Body of pancreas (tissue), 4 donors: ENCODE results near the gene SH2D2A. TPM values are rescaled to one million over a fixed set of nuclear protein-coding genes. Genes with fewer than 3 reads are reported as not detected.

Experiments
- ATAC-seq: fragments of 150-250 bp; one replicate; pipeline ENCODE4 v1.9.1; 2016
- DNase-seq, 4 donors: peaks; one replicate each; pipeline ENCODE4 v3.0.0-alpha.2; 2019
- H3K27ac ChIP-seq, 4 donors: fragments of 200-600 bp; sonication (generic); 1 replicate in 3 of 4; 2 replicates in 1 of 4; pipeline versions ENCODE4 v1.5.1 to v1.6.1; 2016 to 2019; ENCODE audit warnings: mild to moderate bottlenecking in 1 of 4, mixed read lengths in 1 of 4, moderate library complexity in 1 of 4
- H3K27me3 ChIP-seq, 2 donors: fragments of 200-600 bp; sonication (generic); one replicate each; pipeline ENCODE4 v1.6.0; 2016; ENCODE audit warnings: mild to moderate bottlenecking in 1 of 2
- H3K36me3 ChIP-seq, 2 donors: fragments of 200-600 bp; sonication (generic); replicated peaks in 1 of 2; 2 replicates each; pipeline ENCODE4 v1.5.1; 2016; ENCODE audit warnings: low read depth in 2 of 2; ENCODE audit not compliant: insufficient read depth in 1 of 2
- H3K4me1 ChIP-seq: fragments of 200-600 bp; sonication (generic); one replicate; pipeline ENCODE4 v1.6.0; 2016
- H3K4me3 ChIP-seq, 2 donors: fragments of 200-600 bp; sonication (generic); 1 replicate in 1 of 2; 2 replicates in 1 of 2; pipeline ENCODE4 v1.5.1; 2016 to 2019
- H3K9me3 ChIP-seq, 3 donors: fragments of 200-600 bp; sonication (generic); 1 replicate in 2 of 3; 2 replicates in 1 of 3; pipeline ENCODE4 v1.5.1; 2016
- POLR2A ChIP-seq, 3 donors: fragments of 450-650 bp; IDR thresholded peaks; one replicate each; pipeline ENCODE4 v1.6.1; 2016; ENCODE audit warnings: antibody characterized with exemption in 3 of 3, mild to moderate bottlenecking in 2 of 3
- WGBS, 2 donors: methylation state at CpG; one replicate each; pipeline ENCODE4 v1.1.5; 2017; 5-methylcytosine and 5-hydroxymethylcytosine counted together
- intact Hi-C: fragments of 100-400 bp; cut with DNase I; formaldehyde crosslinking; loops from one replicate; pipeline ENCODE4 v1.15.1; 2023
- total RNA-seq, 2 donors: library from RNA; depleted of rRNA; stranded (reverse); fragments of >200 nt; gene quantifications; one replicate each; pipeline ENCODE4 v1.1.0, GENCODE V29; 2016
- TF ChIP-seq, protein P1 (sequence below), 7 experiments: fragments of 450-650 bp in 4 of 7; fragments of 200-600 bp in 3 of 7; sonication (generic) in 3 of 7; IDR thresholded peaks; one replicate each; pipeline ENCODE4 v1.5.1; 2016 to 2019; ENCODE audit warnings: antibody characterized with exemption in 7 of 7

The SH2D2A gene
- total RNA-seq, 2 donors from 2014 or later, result 0.99 TPM; not detected in 1

DNA sequence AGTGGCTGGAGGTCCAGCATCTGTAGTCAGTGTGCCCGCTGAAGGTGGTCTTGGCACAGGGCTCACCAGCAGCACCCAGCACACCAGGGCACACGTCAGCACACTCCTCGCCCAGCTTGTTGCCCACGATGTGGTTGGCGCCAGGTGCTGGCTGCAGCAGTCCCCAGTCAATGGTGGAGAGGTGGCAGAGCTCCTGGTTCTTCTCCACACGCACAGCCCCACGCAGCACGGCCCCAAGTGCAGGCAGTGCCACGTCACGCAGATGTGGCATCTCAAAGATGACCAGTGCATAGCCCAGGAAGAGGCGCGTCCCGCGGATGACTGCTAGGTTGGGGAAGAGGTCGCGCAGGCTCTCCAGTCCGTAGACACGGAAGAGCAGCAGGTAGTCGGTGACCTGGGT lies 37.1 kb upstream of the SH2D2A start:
- no peaks in the 10 kb centered on the region for H3K36me3 ChIP-seq
- no peak overlapping the region for H3K27ac ChIP-seq
- ATAC-seq (no peak), DNase-seq (no peak)
- peaks cover 29% of the 10 kb centered on the region for H3K4me1 ChIP-seq
- H3K27me3 ChIP-seq, result no peaks in the 10 kb centered on the region
- intact Hi-C loops, result no loop called here
- no peak for TF ChIP-seq POLR2A (IDR thresholded peaks at IDR 0.05)
- TF ChIP-seq, protein P1, sequence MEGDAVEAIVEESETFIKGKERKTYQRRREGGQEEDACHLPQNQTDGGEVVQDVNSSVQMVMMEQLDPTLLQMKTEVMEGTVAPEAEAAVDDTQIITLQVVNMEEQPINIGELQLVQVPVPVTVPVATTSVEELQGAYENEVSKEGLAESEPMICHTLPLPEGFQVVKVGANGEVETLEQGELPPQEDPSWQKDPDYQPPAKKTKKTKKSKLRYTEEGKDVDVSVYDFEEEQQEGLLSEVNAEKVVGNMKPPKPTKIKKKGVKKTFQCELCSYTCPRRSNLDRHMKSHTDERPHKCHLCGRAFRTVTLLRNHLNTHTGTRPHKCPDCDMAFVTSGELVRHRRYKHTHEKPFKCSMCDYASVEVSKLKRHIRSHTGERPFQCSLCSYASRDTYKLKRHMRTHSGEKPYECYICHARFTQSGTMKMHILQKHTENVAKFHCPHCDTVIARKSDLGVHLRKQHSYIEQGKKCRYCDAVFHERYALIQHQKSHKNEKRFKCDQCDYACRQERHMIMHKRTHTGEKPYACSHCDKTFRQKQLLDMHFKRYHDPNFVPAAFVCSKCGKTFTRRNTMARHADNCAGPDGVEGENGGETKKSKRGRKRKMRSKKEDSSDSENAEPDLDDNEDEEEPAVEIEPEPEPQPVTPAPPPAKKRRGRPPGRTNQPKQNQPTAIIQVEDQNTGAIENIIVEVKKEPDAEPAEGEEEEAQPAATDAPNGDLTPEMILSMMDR (IDR thresholded peaks at IDR 0.05), result no peak
- 95 to 97% methylated on average over 17 to 19 of the region's 19 CpGs for WGBS, 2 donors
- no peaks in the 10 kb centered on the region for H3K9me3 ChIP-seq
- H3K4me3 ChIP-seq, result no peak overlapping the region

DNA sequence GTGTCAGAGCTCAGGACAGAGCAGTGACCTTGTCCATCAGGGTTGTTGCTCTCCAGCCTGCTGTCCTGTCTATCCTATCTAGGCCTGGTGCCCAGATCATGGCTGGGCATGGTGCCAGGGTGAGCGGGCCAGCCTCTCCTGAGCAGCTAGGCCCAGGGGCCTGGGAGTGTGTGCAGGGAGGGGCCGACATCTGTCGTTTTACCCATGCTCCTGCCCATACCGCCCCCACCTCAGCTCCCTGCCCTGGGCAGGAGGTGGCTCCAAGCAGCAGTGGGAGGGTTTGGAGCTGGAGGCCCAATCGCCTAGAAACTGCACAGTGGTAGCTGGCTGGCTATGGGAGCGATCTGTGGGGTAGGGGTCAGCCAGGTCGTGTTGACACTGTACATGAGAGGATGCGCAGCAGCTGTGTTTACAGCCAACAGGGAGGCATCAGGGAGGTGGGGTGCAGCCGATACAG lies 35.8 kb upstream of the SH2D2A start:
- ATAC-seq (peak; percentile 92), DNase-seq (peak; percentile 96 to 99 (median 97))
- TF ChIP-seq POLR2A (IDR thresholded peaks at IDR 0.05), result no peak
- TF ChIP-seq, protein P1 (IDR thresholded peaks at IDR 0.05), result no peak
- H3K27me3 ChIP-seq, result no peaks in the 10 kb centered on the region
- H3K27ac ChIP-seq, result peak overlapping the region; percentile 80 to 91 (median 82)
- 12 to 29% methylated on average over 9 of the region's 9 CpGs for WGBS, 2 donors
- H3K4me1 ChIP-seq, result peaks cover 22% of the 10 kb centered on the region
- no peaks in the 10 kb centered on the region for H3K36me3 ChIP-seq
- H3K9me3 ChIP-seq, result no peaks in the 10 kb centered on the region
- intact Hi-C loops, result no loop called here
- no peak overlapping the region for H3K4me3 ChIP-seq

DNA sequence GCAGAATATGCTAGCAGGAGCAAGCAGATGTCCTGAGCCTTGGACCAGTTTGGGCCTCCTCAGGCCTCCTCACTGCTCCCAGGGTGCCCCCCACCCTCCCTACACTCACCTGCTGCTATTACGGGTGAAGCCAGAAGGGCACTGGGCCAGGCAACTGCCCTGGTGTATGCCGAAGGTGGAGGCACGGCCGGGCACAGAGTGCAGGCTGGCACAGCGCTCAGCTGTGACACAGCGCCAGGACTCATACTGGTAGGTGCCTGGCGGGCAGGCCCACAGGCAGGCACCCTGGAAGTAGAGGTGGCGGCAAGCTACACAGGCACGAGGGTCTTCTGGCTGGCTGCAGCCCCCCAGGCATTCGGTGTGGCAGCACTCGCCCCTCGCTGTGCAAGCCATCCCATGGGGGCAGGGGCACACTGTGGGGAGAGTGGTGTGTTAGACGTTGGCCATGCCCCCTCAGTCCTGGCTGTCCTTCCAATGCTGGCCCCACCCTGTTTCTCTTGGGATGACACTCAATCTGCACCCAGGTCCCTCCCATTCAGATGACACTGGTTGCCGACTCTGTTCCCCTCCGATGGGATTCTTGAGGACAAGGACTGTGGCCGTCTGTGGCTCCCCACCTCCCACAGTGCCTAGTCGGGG lies 35.2 kb upstream of the SH2D2A start:
- ATAC-seq (peak; percentile 89), DNase-seq (peak; percentile 88 to 97 (median 94))
- intact Hi-C loops, result no loop called here
- 41 to 44% methylated on average over 7 to 17 of the region's 17 CpGs for WGBS, 2 donors
- H3K27me3 ChIP-seq, result no peaks in the 10 kb centered on the region
- H3K36me3 ChIP-seq, result no peaks in the 10 kb centered on the region
- H3K4me3 ChIP-seq, result no peak overlapping the region
- H3K4me1 ChIP-seq, result peaks cover 22% of the 10 kb centered on the region
- TF ChIP-seq, protein P1 (IDR thresholded peaks at IDR 0.05), result peak in 3 of 7 experiments; percentile 26 to 37 (median 28)
- no peak for TF ChIP-seq POLR2A (IDR thresholded peaks at IDR 0.05)
- H3K27ac ChIP-seq, result peak overlapping the region; percentile 80 to 91 (median 82)
- no peaks in the 10 kb centered on the region for H3K9me3 ChIP-seq

DNA sequence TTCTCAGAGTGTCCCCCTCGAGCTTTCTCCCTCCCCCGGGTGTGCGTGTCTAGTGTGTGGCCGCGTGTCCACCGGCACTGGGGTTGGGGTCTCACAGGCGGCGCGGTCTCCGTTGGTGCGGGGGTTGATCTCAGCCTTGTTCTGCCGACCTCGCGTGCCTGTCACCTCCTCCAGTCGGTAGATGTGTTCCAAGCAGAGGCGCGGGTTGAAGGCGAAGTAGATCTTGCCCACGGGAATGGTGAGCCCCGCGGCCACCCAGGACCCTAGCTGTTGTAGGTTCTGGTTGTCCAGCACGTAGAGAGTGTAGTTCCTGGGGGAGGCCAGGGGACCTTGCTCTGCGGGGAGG lies 32.5 kb upstream of the SH2D2A start:
- 46 to 63% methylated on average over 12 to 23 of the region's 23 CpGs for WGBS, 2 donors

More for the DNA sequence above, 32.5 kb upstream of the SH2D2A start:
- DNase-seq (no peak), ATAC-seq (no peak)
- no peaks in the 10 kb centered on the region for H3K36me3 ChIP-seq
- no peak for TF ChIP-seq POLR2A (IDR thresholded peaks at IDR 0.05)
- TF ChIP-seq, protein P1 (IDR thresholded peaks at IDR 0.05), result no peak
- intact Hi-C loops, result no loop called here
- no peak overlapping the region for H3K27ac ChIP-seq
- no peak overlapping the region for H3K4me3 ChIP-seq
- H3K9me3 ChIP-seq, result no peaks in the 10 kb centered on the region
- peaks cover 0 to 9% of the 10 kb centered on the region in 2 donors for H3K27me3 ChIP-seq
- H3K4me1 ChIP-seq, result peaks cover 25% of the 10 kb centered on the region
